ENCODE measurements around the gene LRFN5. TPM values are rescaled to one million over a fixed set of nuclear protein-coding genes. Genes with fewer than 3 reads are reported as not detected.

LRFN5 gene
- total RNA-seq, 2 donors from 2014 or later, result not detected

GRCh38 chr14:41607966-41608663 is 1.4 kb downstream of the LRFN5 start:
- Mint-ChIP-seq H3K27ac (no peak overlapping the region), H3K36me3 (ENCODE audit: insufficient read depth in 2 of 2) (peaks cover 0 to 2% of the 10 kb centered on the region in 2 donors), H3K9me3 (no peaks in the 10 kb centered on the region), H3K4me3 (peak overlapping the region; percentile 76 to 85), H3K27me3 (ENCODE audit: low read depth) (peaks cover 83% of the 10 kb centered on the region), H3K4me1 (ENCODE audit: low read depth) (peaks cover 36% of the 10 kb centered on the region)
- DNase-seq (no peak), ATAC-seq (replicated peaks in 1 of 2) (no peak)

DNA sequence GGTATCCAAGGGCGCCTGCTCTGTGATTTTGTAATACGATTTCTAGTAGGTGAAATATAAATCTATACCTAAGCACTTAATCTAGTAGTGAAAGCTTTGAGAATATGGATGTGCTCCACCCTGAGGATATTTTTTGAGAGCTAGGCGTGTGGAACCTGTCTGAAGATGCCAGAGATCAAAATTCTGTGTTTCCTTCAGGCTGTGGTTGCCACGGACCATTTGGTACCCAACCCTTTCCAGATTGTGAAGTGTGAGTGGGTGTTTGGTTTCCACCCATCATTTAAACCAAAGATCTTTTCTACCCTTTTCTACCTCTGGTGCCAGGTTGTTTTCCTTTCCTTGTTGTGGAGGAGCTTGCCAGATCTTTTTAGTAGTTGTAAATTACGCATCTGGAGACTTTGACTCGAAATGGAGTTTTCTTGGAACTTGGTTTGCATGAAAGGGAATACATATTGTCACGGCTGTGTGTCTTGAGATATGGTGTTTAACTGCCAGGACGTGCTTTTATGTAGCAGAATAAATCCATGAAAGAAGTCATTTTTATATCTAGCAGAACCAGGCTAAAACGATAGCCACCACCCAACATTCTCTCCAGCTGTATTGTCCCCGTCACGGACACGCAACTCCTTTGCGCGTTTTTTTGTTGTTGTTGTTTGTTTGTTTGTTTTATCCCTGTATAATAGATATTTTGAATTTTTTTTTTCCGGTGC is 2.2 kb downstream of the LRFN5 start:
- no peak overlapping the region for H3K27ac Mint-ChIP-seq
- H3K9me3 Mint-ChIP-seq, result no peaks in the 10 kb centered on the region
- peaks cover 0 to 2% of the 10 kb centered on the region in 2 donors for H3K36me3 Mint-ChIP-seq (ENCODE audit: insufficient read depth in 2 of 2)
- peaks cover 36% of the 10 kb centered on the region for H3K4me1 Mint-ChIP-seq (ENCODE audit: low read depth)
- DNase-seq (no peak), ATAC-seq (replicated peaks in 1 of 2) (no peak)
- H3K4me3 Mint-ChIP-seq, result peak overlapping the region; percentile 76 to 85
- H3K27me3 Mint-ChIP-seq (ENCODE audit: low read depth), result peaks cover 80% of the 10 kb centered on the region

GRCh38 chr14:41609704-41610183 is 3.1 kb downstream of the LRFN5 start:
- Mint-ChIP-seq H3K27me3 (ENCODE audit: low read depth) (peaks cover 71% of the 10 kb centered on the region), H3K4me1 (ENCODE audit: low read depth) (peaks cover 28% of the 10 kb centered on the region), H3K36me3 (ENCODE audit: insufficient read depth in 2 of 2) (peaks cover 0 to 2% of the 10 kb centered on the region in 2 donors), H3K4me3 (peak overlapping the region in 1 of 2 donors; percentile 14), H3K9me3 (no peaks in the 10 kb centered on the region), H3K27ac (no peak overlapping the region)
- peak; percentile 40 to 58 for ATAC-seq (replicated peaks in 1 of 2)
- DNase-seq, result no peak

- ATAC-seq (replicated peaks in 1 of 2) (no peak), DNase-seq (no peak)
- Mint-ChIP-seq H3K4me1 (ENCODE audit: low read depth) (no peaks in the 10 kb centered on the region), H3K27ac (no peak overlapping the region), H3K4me3 (no peak overlapping the region), H3K36me3 (ENCODE audit: insufficient read depth in 2 of 2) (no peaks in the 10 kb centered on the region), H3K27me3 (ENCODE audit: low read depth) (peaks cover 22% of the 10 kb centered on the region), H3K9me3 (no peaks in the 10 kb centered on the region)
Measured at GRCh38 chr14:41615011-41615595, 8.4 kb downstream of the LRFN5 start.

DNA sequence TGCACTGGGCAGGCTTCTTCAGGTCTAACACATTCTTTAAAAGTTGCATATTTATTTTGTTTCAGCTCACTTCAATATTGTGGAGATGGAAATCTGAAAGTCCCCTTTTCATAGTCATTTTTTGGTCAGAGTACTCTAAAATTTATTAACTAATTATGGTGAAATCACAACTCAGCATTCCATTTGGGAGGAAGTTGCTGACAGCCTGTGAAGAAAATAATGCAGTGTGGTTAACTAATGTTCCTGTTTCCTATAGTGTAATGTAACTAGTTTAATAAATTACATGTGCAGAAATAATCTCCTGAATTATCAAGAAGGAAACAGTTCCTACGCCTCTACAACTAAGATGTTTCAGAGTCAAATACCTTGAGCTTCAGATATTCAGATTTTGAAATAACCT is 17.1 kb downstream of the LRFN5 start:
- DNase-seq (no peak), ATAC-seq (replicated peaks in 1 of 2) (no peak)
- Mint-ChIP-seq H3K9me3 (no peaks in the 10 kb centered on the region), H3K4me3 (no peak overlapping the region), H3K4me1 (ENCODE audit: low read depth) (no peaks in the 10 kb centered on the region), H3K27ac (no peak overlapping the region), H3K27me3 (ENCODE audit: low read depth) (no peaks in the 10 kb centered on the region), H3K36me3 (ENCODE audit: insufficient read depth in 2 of 2) (no peaks in the 10 kb centered on the region)

- no peaks in the 10 kb centered on the region for H3K4me1 Mint-ChIP-seq (ENCODE audit: low read depth)
- no peak overlapping the region for H3K27ac Mint-ChIP-seq
- H3K27me3 Mint-ChIP-seq (ENCODE audit: low read depth), result no peaks in the 10 kb centered on the region
- H3K36me3 Mint-ChIP-seq (ENCODE audit: insufficient read depth in 2 of 2), result no peaks in the 10 kb centered on the region
- H3K4me3 Mint-ChIP-seq, result no peak overlapping the region
- DNase-seq (no peak), ATAC-seq (replicated peaks in 1 of 2) (no peak)
- H3K9me3 Mint-ChIP-seq, result no peaks in the 10 kb centered on the region
Measured at GRCh38 chr14:41629876-41630275, 23.2 kb downstream of the LRFN5 start.

- Mint-ChIP-seq H3K9me3 (no peaks in the 10 kb centered on the region), H3K27me3 (ENCODE audit: low read depth) (no peaks in the 10 kb centered on the region), H3K4me3 (no peak overlapping the region), H3K27ac (no peak overlapping the region), H3K4me1 (ENCODE audit: low read depth) (no peaks in the 10 kb centered on the region), H3K36me3 (ENCODE audit: insufficient read depth in 2 of 2) (no peaks in the 10 kb centered on the region)
- DNase-seq (no peak), ATAC-seq (replicated peaks in 1 of 2) (no peak)
Measured at GRCh38 chr14:41634286-41634685, 27.6 kb downstream of the LRFN5 start.

GRCh38 chr14:41636492-41637392 is 30.1 kb downstream of the LRFN5 start:
- Mint-ChIP-seq H3K36me3 (ENCODE audit: insufficient read depth in 2 of 2) (no peaks in the 10 kb centered on the region), H3K4me3 (no peak overlapping the region), H3K27me3 (ENCODE audit: low read depth) (no peaks in the 10 kb centered on the region), H3K27ac (no peak overlapping the region), H3K4me1 (ENCODE audit: low read depth) (no peaks in the 10 kb centered on the region), H3K9me3 (no peaks in the 10 kb centered on the region)
- ATAC-seq (replicated peaks in 1 of 2) (no peak), DNase-seq (no peak)

GRCh38 chr14:41641690-41642089 is 35.0 kb downstream of the LRFN5 start:
- no peaks in the 10 kb centered on the region for H3K4me1 Mint-ChIP-seq (ENCODE audit: low read depth)
- DNase-seq, result no peak
- ATAC-seq (replicated peaks in 1 of 2), result no peak
- H3K27me3 Mint-ChIP-seq (ENCODE audit: low read depth), result no peaks in the 10 kb centered on the region
- H3K36me3 Mint-ChIP-seq (ENCODE audit: insufficient read depth in 2 of 2), result no peaks in the 10 kb centered on the region
- H3K9me3 Mint-ChIP-seq, result peaks cover 0 to 2% of the 10 kb centered on the region in 2 donors
- H3K27ac Mint-ChIP-seq, result no peak overlapping the region
- H3K4me3 Mint-ChIP-seq, result no peak overlapping the region

DNA sequence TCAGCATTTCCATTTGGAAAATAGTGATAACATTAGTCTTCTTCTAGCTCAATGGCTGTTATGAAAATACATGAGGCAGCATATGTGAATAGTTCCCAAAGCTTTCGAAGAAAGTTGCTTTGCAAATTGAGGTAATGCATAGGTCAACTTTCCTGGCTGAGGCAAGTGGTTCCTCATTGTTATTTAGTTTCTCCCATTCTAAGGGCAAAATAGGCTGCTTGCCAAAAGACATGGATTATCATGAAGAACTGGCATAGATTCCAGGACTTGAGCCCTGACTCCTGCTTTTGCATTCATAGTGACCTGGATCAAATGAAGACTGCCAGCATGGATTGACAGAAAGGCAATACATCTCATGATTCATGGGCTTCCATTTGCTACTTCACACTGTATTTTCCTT is 35.7 kb downstream of the LRFN5 start:
- H3K4me1 Mint-ChIP-seq (ENCODE audit: low read depth), result no peaks in the 10 kb centered on the region
- H3K4me3 Mint-ChIP-seq, result no peak overlapping the region
- no peaks in the 10 kb centered on the region for H3K36me3 Mint-ChIP-seq (ENCODE audit: insufficient read depth in 2 of 2)

DNA sequence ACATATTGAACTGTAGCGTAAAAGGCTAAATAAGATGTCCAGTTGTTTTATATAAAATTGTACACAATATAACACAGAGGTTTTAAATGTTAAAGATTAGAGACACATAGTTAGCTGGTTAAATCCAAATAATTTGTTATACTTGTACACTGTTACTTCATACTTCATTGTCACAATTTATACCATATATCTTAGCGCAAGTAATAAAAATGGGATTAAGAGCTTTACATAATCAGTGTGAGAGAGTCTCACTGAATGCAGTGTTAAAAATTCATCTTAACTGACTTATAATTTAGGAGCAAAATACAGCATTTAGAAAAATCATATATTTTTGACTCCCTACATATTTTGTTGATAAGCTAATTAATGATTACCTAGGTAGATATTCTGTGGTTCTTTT is 36.1 kb downstream of the LRFN5 start:
- DNase-seq (no peak), ATAC-seq (replicated peaks in 1 of 2) (no peak)
- H3K4me1 Mint-ChIP-seq (ENCODE audit: low read depth), result no peaks in the 10 kb centered on the region
- H3K4me3 Mint-ChIP-seq, result no peak overlapping the region
- H3K27me3 Mint-ChIP-seq (ENCODE audit: low read depth), result no peaks in the 10 kb centered on the region
- peaks cover 0 to 4% of the 10 kb centered on the region in 2 donors for H3K9me3 Mint-ChIP-seq
- H3K27ac Mint-ChIP-seq, result no peak overlapping the region
- H3K36me3 Mint-ChIP-seq (ENCODE audit: insufficient read depth in 2 of 2), result no peaks in the 10 kb centered on the region

More for the DNA sequence above, 35.7 kb downstream of the LRFN5 start:
- no peak overlapping the region for H3K27ac Mint-ChIP-seq
- ATAC-seq (replicated peaks in 1 of 2) (no peak), DNase-seq (no peak)
- H3K9me3 Mint-ChIP-seq, result peaks cover 0 to 4% of the 10 kb centered on the region in 2 donors
- no peaks in the 10 kb centered on the region for H3K27me3 Mint-ChIP-seq (ENCODE audit: low read depth)

- H3K36me3 Mint-ChIP-seq (ENCODE audit: insufficient read depth in 2 of 2), result no peaks in the 10 kb centered on the region
Measured at GRCh38 chr14:41644606-41645005, 37.9 kb downstream of the LRFN5 start.

More at GRCh38 chr14:41644606-41645005, 37.9 kb downstream of the LRFN5 start:
- H3K4me3 Mint-ChIP-seq, result no peak overlapping the region
- ATAC-seq (replicated peaks in 1 of 2), result no peak
- H3K4me1 Mint-ChIP-seq (ENCODE audit: low read depth), result no peaks in the 10 kb centered on the region
- H3K9me3 Mint-ChIP-seq, result peaks cover 0 to 4% of the 10 kb centered on the region in 2 donors
- H3K27ac Mint-ChIP-seq, result no peak overlapping the region
- no peak for DNase-seq
- H3K27me3 Mint-ChIP-seq (ENCODE audit: low read depth), result no peaks in the 10 kb centered on the region

All from activated T-cell treated with anti-CD3 and anti-CD28 coated beads, Interleukin-2, amount 50 U/mL, for 72 hours (primary cell).